Mesothelial cell of epicardium (in vitro differentiated cells): ENCODE data around the gene SLC22A23. TPM values are rescaled to one million over a fixed set of nuclear protein-coding genes. Genes with fewer than 3 reads are reported as not detected.
A peak's percentile ranks its signal among the peaks of the same experiment; 100 is the strongest.

Experiments used
- DNase-seq, 2 experiments: peaks; one replicate each; pipeline ENCODE4 v3.0.0; 2021; ENCODE audit warnings: low spot score in 2 of 2; ENCODE audit not compliant: unreplicated experiment in 2 of 2
- H3K27ac Mint-ChIP-seq: 2 replicates; pipeline ENCODE4 v1.8.0; 2021; ENCODE audit warnings: mixed read lengths
- H3K27me3 Mint-ChIP-seq: 2 replicates; pipeline ENCODE4 v1.8.0; 2021; ENCODE audit warnings: low read depth, mixed read lengths
- H3K36me3 Mint-ChIP-seq: 2 replicates; pipeline ENCODE4 v1.8.0; 2021; ENCODE audit warnings: mixed read lengths
- H3K4me1 Mint-ChIP-seq: 2 replicates; pipeline ENCODE4 v1.8.0; 2021; ENCODE audit warnings: mixed read lengths
- H3K4me3 Mint-ChIP-seq: 2 replicates; pipeline ENCODE4 v1.8.0; 2021; ENCODE audit warnings: mild to moderate bottlenecking, moderate library complexity, mixed read lengths
- H3K9me3 Mint-ChIP-seq: 2 replicates; pipeline ENCODE4 v1.8.0; 2021; ENCODE audit warnings: mixed read lengths
- CTCF ChIP-seq: fragments of 200-600 bp; sonication (generic); IDR thresholded peaks from one replicate; pipeline ENCODE4 v1.5.0; 2021; ENCODE audit warnings: antibody characterized with exemption; ENCODE audit not compliant: unreplicated experiment
- total RNA-seq: library from RNA; stranded (reverse); gene quantifications from 3 replicates; pipeline ENCODE4 v1.2.1, GENCODE V29; 2021

SLC22A23 gene
- total RNA-seq, 1 donor from 2014 or later: 25.0 TPM

- peak overlapping the region; percentile 8 for H3K27ac Mint-ChIP-seq
- H3K4me1 Mint-ChIP-seq: peaks cover 32% of the 10 kb centered on the region
- no peak for TF ChIP-seq CTCF
- no peak overlapping the region for H3K4me3 Mint-ChIP-seq
- DNase-seq: no peak
- H3K27me3 Mint-ChIP-seq: no peaks in the 10 kb centered on the region
- H3K36me3 Mint-ChIP-seq: peaks cover 4% of the 10 kb centered on the region
- no peaks in the 10 kb centered on the region for H3K9me3 Mint-ChIP-seq
These were observed 14.2 kb downstream of the SLC22A23 start for GRCh38 chr6:3442431-3443220.

GRCh38 chr6:3440911-3441310, 15.9 kb downstream of the SLC22A23 start:
- Mint-ChIP-seq H3K4me3 (no peak overlapping the region), H3K36me3 (peaks cover 11% of the 10 kb centered on the region), H3K27me3 (no peaks in the 10 kb centered on the region), H3K9me3 (peaks cover 5% of the 10 kb centered on the region), H3K27ac (no peak overlapping the region), H3K4me1 (peaks cover 32% of the 10 kb centered on the region)
- no peak for TF ChIP-seq CTCF
- no peak for DNase-seq

GRCh38 chr6:3439961-3440360, 16.9 kb downstream of the SLC22A23 start:
- no peak for TF ChIP-seq CTCF
- no peaks in the 10 kb centered on the region for H3K27me3 Mint-ChIP-seq
- DNase-seq: no peak
- peaks cover 32% of the 10 kb centered on the region for H3K4me1 Mint-ChIP-seq
- H3K4me3 Mint-ChIP-seq: no peak overlapping the region
- H3K27ac Mint-ChIP-seq: peak overlapping the region; percentile 68
- peaks cover 9% of the 10 kb centered on the region for H3K9me3 Mint-ChIP-seq
- H3K36me3 Mint-ChIP-seq: peaks cover 15% of the 10 kb centered on the region

- H3K27ac Mint-ChIP-seq: peak overlapping the region; percentile 69
- TF ChIP-seq CTCF: no peak
- peaks cover 25% of the 10 kb centered on the region for H3K4me1 Mint-ChIP-seq
- no peak for DNase-seq
- H3K9me3 Mint-ChIP-seq: peaks cover 9% of the 10 kb centered on the region
- H3K36me3 Mint-ChIP-seq: peaks cover 15% of the 10 kb centered on the region
- no peak overlapping the region for H3K4me3 Mint-ChIP-seq
- H3K27me3 Mint-ChIP-seq: no peaks in the 10 kb centered on the region
These were observed 18.4 kb downstream of the SLC22A23 start for GRCh38 chr6:3438190-3439167.

GRCh38 chr6:3433005-3433404, 23.8 kb downstream of the SLC22A23 start:
- DNase-seq: no peak
- peaks cover 33% of the 10 kb centered on the region for H3K4me1 Mint-ChIP-seq
- no peak overlapping the region for H3K4me3 Mint-ChIP-seq
- peaks cover 12% of the 10 kb centered on the region for H3K36me3 Mint-ChIP-seq
- H3K27ac Mint-ChIP-seq: peak overlapping the region; percentile 83
- peaks cover 9% of the 10 kb centered on the region for H3K9me3 Mint-ChIP-seq
- no peaks in the 10 kb centered on the region for H3K27me3 Mint-ChIP-seq
- TF ChIP-seq CTCF: no peak
